ENCODE results near the gene EEF1AKMT3. TPM values are rescaled to one million over a fixed set of nuclear protein-coding genes. Genes with fewer than 3 reads are reported as not detected.

EEF1AKMT3 gene
- total and polyA plus RNA-seq, 9 of the 15 experiments (the other 6 are each of a cell fraction or from before 2014, with no cell fraction given), result 4.1 to 17.2 (median 7.9) TPM

GRCh38 chr12:57771873-57772428 lies 463 bp upstream of the EEF1AKMT3 start, which contains the start of gene METTL1 (continued):
- TF ChIP-seq E2F1 (CRISPR knock-in tag; IDR thresholded peaks at IDR 0.05) (peak; percentile 96), ZNF592 (IDR thresholded peaks at IDR 0.05) (0 out of 2 replicates have a peak, but pooled peaks have one; percentile 12), ETS1 (conservative IDR thresholded peaks at IDR 0.05; ENCODE audit: control insufficient read depth, low read depth, low read length) (peak; percentile 60), GTF2A2 (tag; IDR thresholded peaks at IDR 0.05) (no peak), GTF2E2 (tag; IDR thresholded peaks at IDR 0.05) (peak; percentile 75; the same call in 1 of the 2 replicates), ATF4 (CRISPR knock-in tag; IDR thresholded peaks at IDR 0.05) (0 out of 2 replicates have a peak, but pooled peaks have one; percentile 10), EGR1 (conservative IDR thresholded peaks at IDR 0.05) (peak; percentile 84), YY1 (IDR thresholded peaks at IDR 0.05; ENCODE audit: borderline replicate concordance in 1 of 3, control insufficient read depth in 1 of 3, extremely low read depth in 1 of 3, insufficient read depth in 3 of 3, insufficient read length in 1 of 3, insufficient replicate concordance in 2 of 3, low read depth in 1 of 3, low read length in 2 of 3) (peak; percentile 76 to 92 (median 88)), ZBTB11 (CRISPR knock-in tag; IDR thresholded peaks at IDR 0.05) (peak in 1 of 3 experiments; percentile 51; a peak in 1 of 6 replicates), RBFOX2 (IDR thresholded peaks at IDR 0.05; ENCODE audit: low read depth, low read length) (peak; percentile 94), KLF1 (tag; IDR thresholded peaks at IDR 0.05) (0 out of 2 replicates have a peak, but pooled peaks have one; percentile 28)

Measured in K562 (cell line).